DMS153 (cell line): ENCODE measurements around the gene MAPK1.
"Not testable (repeated sequence)": the region's sequence is repeated elsewhere in the genome, so short reads cannot be mapped to it uniquely, and the experiment has no call there.

Source experiments
- DNase-seq: peaks from one replicate; lab custom pipeline; 2025; lab: John Stamatoyannopoulos, UW

Gene MAPK1

GRCh38 chr22:21790849-21791610 is 76.4 kb downstream of the MAPK1 start:
- DNase-seq: not testable (repeated sequence)

- DNase-seq: no peak
Measured at GRCh38 chr22:21790359-21790758, 77.1 kb downstream of the MAPK1 start.

DNA sequence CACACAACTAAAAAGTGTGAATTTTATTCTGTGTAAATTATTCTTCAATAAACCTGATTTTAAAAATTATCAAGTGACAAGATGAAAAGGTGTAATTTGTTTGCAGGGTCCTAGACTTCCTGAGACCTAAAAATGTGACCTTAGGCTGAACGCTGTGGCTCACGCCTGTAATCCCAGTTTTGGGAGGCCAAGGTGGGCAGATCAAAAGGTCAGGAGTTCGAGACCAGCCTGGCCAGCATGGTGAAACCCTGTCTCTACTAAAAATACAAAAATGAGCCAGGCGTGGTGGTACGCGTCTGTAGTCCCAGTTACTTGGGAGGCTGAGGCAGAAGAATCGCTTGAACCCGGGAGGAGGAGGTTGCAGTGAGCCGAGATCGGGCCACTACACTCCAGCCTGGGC is 79.9 kb downstream of the MAPK1 start:
- not testable (repeated sequence) for DNase-seq

DNA sequence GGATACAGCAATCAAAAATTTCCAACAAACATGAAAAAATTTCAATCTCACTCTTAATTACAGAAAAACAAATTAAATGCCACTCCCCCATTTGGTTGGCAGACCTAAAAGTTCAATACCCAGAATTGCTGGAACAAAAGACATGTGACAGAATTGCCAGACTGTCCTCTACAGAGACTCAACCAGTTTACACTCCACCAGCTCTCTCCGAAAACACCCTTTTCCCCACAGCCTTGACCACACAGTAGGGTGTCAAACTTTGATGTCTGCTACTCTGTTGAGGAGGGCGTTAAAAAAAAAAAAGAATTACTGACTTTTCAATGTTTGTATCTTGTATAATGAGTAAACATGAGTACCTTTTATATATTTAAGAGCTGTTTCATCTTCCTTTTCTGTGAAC is 87.2 kb downstream of the MAPK1 start:
- no peak for DNase-seq

DNA sequence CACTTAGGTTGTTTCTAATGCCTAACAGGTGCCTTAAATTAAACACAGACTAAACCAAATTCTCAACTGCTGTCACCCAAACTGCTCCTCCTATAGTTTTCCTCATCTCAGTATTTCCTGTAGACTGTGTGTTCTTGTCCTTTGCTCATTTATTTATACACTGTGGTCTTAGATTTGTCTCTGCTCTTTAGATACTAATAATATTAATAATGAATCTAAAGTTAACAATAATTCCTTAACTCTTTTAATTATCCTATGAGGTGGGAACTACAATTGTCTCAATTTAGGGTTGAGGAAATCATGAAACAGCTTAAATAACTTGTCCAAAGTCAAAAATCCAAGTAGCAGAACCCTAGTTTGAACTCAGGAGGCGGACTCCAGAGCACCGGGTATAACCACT is 88.0 kb downstream of the MAPK1 start:
- DNase-seq: no peak

- no peak for DNase-seq
Measured at GRCh38 chr22:21778705-21779363, 88.6 kb downstream of the MAPK1 start.

- no peak for DNase-seq
Measured at GRCh38 chr22:21771631-21771976, 95.8 kb downstream of the MAPK1 start.

- no peak for DNase-seq
Measured at GRCh38 chr22:21768435-21768834, 99.0 kb downstream of the MAPK1 start.

GRCh38 chr22:21766691-21767462 is 100.6 kb downstream of the MAPK1 start:
- no peak for DNase-seq

DNA sequence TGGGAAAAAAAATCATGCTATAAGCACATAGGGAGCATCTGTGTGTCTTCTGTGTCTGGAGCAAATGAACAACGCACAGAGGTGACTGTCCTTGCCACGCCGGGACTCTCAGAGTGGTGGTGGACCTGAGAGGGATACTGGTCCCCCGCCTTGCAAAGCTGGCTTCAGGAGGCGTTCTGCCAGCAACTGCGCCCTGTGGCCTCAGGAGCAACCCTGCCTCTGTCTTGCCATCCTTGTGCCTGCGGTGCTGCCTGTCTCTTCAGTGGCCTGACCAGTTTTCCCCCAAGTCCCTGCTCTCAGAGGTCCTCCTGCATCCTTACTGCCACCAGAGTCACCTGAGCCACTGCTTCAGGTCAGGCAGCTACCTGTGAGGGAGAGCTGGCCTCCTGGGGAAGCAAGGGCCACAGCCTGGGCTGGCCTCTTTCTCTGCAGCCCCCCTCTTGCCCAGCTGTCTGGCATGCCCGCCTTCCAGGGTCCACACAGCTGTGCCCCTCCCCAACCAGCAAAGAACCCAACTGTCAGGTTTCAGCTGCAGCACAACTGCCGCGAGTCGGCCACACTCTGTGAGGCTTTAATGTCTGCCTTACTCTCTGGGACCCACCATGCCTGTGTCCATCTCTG is 101.4 kb downstream of the MAPK1 start:
- DNase-seq: no peak

GRCh38 chr22:21764038-21764804 is 103.2 kb downstream of the MAPK1 start:
- DNase-seq: no peak

GRCh38 chr22:21762712-21763581 is 104.5 kb downstream of the MAPK1 start:
- no peak for DNase-seq

DNA sequence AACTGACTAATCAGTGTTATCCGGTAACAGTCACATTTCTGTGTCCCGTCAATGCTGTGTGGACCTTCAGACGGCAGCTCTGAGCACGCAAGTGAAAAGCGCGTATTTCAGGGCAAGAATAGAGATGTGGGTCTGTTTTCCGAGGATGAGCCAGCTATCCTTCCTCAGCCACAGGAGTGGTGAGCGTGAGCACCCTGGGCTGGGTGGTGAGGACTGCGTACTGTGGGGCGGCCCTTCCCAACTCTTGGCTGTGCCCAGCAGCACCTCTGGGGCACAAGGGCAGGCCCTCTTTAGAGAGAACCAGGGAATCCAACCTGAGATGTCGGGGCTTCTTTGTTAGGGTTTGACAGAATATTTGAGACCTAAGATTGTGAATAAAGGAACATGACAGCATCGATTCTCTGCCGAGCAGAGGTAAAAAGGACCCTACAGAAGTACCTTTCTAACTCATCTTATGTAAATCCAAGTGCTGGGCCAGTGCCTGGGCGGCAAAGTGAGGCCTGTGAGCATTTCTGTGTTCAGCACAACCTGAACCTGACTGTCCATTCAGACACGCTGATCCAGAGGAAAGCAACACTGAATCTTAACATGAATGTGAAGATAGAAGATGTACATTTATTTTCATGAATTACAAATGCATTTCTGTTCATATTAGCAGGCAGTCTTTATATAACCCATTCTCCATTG is 105.3 kb downstream of the MAPK1 start:
- no peak for DNase-seq

DNA sequence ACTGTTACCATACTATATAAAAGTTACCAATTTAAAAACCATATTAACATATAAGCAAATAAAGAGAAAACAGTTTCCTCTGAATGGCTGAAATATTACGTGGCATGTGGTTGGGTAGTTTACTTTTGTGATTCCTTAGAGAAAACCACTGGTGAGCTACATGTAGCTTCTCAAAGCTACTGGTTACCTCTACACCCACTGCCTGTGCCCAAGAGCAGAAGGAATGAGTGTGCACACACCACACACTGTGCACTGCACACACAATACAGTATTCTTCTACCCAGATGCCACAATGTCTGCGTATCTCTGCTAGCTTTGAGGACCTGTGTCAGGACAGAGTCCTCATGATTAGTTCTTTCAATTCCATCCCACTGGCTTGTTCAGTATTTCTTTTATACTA is 106.4 kb downstream of the MAPK1 start:
- no peak for DNase-seq

DNA sequence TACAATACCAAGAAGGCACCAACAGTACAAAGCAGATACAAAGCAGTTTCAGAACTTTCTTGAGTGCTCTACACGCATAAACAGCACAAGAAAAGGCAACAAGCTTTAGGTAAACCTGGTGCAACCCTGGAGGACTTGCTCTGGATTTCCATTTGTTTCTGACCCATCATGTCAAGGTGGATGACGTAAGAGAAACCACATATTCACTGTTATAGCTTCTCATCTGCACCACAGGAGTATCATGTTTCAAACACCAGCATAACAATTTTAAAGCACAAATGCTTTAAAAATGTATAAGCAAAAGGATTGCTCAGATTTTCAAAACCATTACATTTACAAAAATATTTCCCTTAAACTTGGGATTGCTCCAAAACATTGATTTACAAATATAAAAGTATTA is 106.8 kb downstream of the MAPK1 start:
- no peak for DNase-seq

DNA sequence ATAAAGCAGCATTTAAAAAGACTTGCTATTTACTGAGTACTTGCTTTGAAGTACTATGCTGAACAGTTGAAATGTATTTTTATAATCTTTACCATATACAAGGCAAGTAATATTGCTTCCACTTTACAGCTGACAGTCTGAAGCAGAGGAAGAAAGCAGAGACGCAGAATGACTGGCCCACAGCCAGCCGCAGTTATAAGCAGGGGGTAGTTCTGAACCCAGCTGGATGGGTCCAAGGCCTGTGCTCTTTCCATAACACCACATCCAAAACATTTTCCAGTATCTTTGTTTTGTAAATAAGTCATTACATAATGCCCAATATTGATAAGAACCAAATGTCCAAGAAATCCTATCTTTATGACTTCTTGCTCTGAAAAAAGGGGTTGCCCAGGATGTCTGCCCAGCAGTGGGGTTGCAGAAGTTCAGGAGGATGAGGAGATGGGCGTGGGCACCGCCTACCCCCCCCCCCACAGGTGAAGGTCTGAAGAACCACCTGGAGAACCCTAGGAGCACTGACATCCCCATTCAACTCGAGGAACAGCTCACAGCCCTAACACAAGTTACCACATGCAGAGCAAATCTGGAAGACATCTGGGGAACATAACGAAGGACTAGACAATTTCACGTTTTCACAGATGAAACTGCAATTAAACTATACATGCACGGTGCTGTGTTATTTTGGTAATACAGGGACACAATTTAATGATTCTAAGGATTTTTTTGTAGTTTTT is 107.6 kb downstream of the MAPK1 start:
- DNase-seq: no peak

DNA sequence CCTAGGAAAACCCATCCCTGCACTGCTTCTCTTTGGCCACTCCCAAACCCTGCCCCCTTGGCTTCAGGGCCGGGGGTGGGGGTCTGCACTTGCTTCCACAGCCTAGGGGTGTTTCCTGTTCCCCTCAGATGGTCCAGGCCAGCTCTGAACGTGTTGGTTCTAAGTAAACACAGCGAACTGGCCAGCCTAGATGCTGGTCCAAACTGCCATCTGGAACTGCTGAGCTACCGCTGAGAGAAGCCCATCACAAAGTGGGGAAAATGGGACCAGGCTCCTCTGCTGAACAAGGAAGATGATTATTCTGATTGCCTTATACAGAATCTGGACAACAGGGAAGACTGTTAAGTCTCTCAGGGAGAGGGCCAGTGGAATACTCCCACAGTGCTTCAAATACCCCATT is 108.4 kb downstream of the MAPK1 start:
- no peak for DNase-seq

GRCh38 chr22:21758091-21758864 is 109.2 kb downstream of the MAPK1 start:
- DNase-seq: no peak

DNA sequence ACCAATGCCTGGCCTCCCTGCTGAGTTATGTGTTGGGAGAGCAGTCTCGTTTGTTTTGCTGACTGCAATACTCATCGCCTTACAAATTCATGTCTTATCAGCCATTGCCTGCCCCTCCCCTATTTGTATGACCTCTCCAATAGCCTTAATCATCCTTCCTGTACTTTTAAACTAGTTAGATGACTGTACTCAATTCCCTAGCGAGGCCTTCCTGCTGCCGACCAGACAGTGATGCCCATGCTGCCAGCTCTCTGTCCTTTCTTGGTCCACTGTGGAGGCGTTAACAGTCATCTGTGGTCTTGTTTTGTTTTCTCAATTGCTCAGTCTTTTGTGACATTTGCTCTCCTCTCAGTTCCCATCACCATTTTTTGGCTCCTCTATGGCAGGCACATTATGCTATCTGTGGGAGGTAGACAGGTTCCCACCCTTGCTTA is 111.6 kb downstream of the MAPK1 start:
- DNase-seq: no peak
